ENCODE results near the gene ANKRD28.
A peak's percentile ranks its signal among the peaks of the same experiment; 100 is the strongest.

The ANKRD28 gene

DNA sequence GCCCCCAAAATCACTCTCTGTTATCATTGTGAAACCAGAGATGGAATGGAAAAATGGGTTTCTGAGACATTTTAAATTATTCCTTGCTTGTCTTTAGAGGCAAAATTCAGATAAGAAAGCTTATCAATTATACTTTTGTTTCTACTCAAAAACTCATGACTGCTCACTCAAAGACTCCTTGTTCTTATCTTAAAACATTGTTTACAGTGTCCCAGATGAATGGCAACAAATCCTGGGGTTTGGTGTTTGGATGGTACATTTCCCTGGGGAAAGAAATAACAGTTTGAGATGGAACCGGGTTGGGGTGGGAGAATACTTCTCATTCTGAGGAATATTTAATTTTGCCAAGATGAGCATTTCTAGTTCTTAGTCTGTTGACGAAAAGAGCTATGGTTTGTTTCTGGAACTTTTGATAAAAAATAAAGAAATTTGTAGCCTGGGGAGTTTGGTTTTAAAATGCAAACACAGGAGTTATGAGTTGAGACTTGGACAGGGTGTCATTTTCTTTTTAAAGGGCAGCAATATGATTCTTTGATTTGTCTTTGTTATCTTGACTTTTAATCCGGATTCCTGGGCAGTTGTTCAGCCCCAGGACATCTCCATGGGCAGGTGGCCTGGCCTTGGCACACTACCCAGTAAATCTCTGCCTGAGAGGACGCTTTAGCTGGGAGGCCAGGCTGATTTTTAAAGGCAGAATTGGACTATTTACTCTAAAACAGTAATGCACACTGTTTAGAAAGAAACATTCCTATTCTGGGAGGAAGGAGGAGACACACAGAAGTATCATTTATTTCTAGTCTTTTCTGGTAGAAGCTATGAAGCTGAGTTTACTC, 163.8 kb downstream of the ANKRD28 start:
- CTCF ChIA-PET: interaction anchor here (0.8 to 1.5 kb wide), 6 partner anchors 12 to 175 kb away, joined by 3 to 5 read pairs (median 3); no protein-coding TSS in a partner anchor

GRCh38 chr3:15633159-15633558, 164.6 kb downstream of the ANKRD28 start:
- ChIA-PET CTCF (interaction anchor here (1.6 kb wide), 1 partner anchor 16 kb away, joined by 3 read pairs; no protein-coding TSS in a partner anchor), POLR2A (no interaction called here)
- DNase-seq (ENCODE audit: extremely low spot score): no peak
- TF ChIP-seq CTCF (IDR thresholded peaks at IDR 0.05; ENCODE audit: control extremely low read depth, extremely low read depth, low read depth, missing control alignments): no peak

More for the DNA sequence above, 163.8 kb downstream of the ANKRD28 start:
- no peak for DNase-seq (ENCODE audit: extremely low spot score)
- POLR2A ChIA-PET: no interaction called here
- TF ChIP-seq CTCF (IDR thresholded peaks at IDR 0.05; ENCODE audit: control extremely low read depth, extremely low read depth, low read depth, missing control alignments): no peak

- CTCF ChIA-PET: interaction anchor here (1.6 to 1.9 kb wide), 2 partner anchors 15 to 17 kb away, joined by 3 to 6 read pairs; no protein-coding TSS in a partner anchor
- no peak for TF ChIP-seq CTCF (IDR thresholded peaks at IDR 0.05; ENCODE audit: control extremely low read depth, extremely low read depth, low read depth, missing control alignments)
- POLR2A ChIA-PET: no interaction called here
- no peak for DNase-seq (ENCODE audit: extremely low spot score)
Measured at GRCh38 chr3:15632212-15632580, 165.6 kb downstream of the ANKRD28 start.

- DNase-seq (ENCODE audit: extremely low spot score): no peak
- no peak for TF ChIP-seq CTCF (IDR thresholded peaks at IDR 0.05; ENCODE audit: control extremely low read depth, extremely low read depth, low read depth, missing control alignments)
- CTCF ChIA-PET: interaction anchor here (1.0 to 2.7 kb wide), 12 partner anchors 8 to 547 kb away, joined by 3 to 31 read pairs (median 4); no protein-coding TSS in a partner anchor
- POLR2A ChIA-PET: no interaction called here
Measured at GRCh38 chr3:15631426-15632211, 166.2 kb downstream of the ANKRD28 start.

GRCh38 chr3:15630646-15631350, 167.0 kb downstream of the ANKRD28 start:
- CTCF ChIA-PET: interaction anchor here (0.7 to 2.7 kb wide), 26 partner anchors 9 to 621 kb away, joined by 3 to 31 read pairs (median 4); partner anchors contain the start of gene HACL1
- no peak for TF ChIP-seq CTCF (IDR thresholded peaks at IDR 0.05; ENCODE audit: control extremely low read depth, extremely low read depth, low read depth, missing control alignments)
- POLR2A ChIA-PET: interaction anchor here (0.6 kb wide), 1 partner anchor 592 kb away, joined by 6 read pairs; no protein-coding TSS in a partner anchor
- peak; percentile 59 for DNase-seq (ENCODE audit: extremely low spot score)

Measured in GM10248 (cell line).